HepG2 (cell line): ENCODE results near the gene ALDH1L2. TPM values are rescaled to one million over a fixed set of nuclear protein-coding genes. Genes with fewer than 3 reads are reported as not detected.

Source experiments
- IKZF4 ChIP-seq: sonication (generic); formaldehyde crosslinking; IDR thresholded peaks from 2 replicates; pipeline ENCODE4 v1.5.1; 2020; ENCODE audit warnings: borderline replicate concordance, mild to moderate bottlenecking, low read depth, missing genetic modification reagents; ENCODE audit errors: not compliant biosample characterization
- MAZ ChIP-seq, 2 experiments: sonication (generic) in 1 of 2; formaldehyde crosslinking in 1 of 2; IDR thresholded peaks; 2 replicates each; pipeline versions ENCODE4 v1.5.0 to v1.6.1; 2012 to 2020; ENCODE audit warnings: low read depth in 2 of 2, mild to moderate bottlenecking in 2 of 2, borderline replicate concordance in 1 of 2, improper control_type of control experiment in 1 of 2, low read length in 1 of 2, missing genetic modification reagents in 1 of 2, moderate library complexity in 1 of 2
- SNAI1 ChIP-seq: sonication (generic); formaldehyde crosslinking; IDR thresholded peaks from 2 replicates; pipeline ENCODE4 v1.5.0; 2020; ENCODE audit warnings: mild to moderate bottlenecking, missing genetic modification reagents, borderline replicate concordance
- SP1 ChIP-seq, 2 experiments: fragments of 450-650 bp in 1 of 2; sonication (generic) in 1 of 2; formaldehyde crosslinking in 1 of 2; IDR thresholded peaks; 2 replicates each; pipeline versions ENCODE4 v1.4.0 to v1.6.1; 2016 to 2020; ENCODE audit warnings: missing genetic modification reagents in 1 of 2
- SRF ChIP-seq: IDR thresholded peaks from 2 replicates; pipeline ENCODE4 v1.6.1; 2011; ENCODE audit warnings: mild to moderate bottlenecking, low read depth, low read length, moderate library complexity
- ZBTB38 ChIP-seq: sonication (generic); formaldehyde crosslinking; IDR thresholded peaks from 2 replicates; pipeline ENCODE4 v1.5.1; 2020; ENCODE audit warnings: mild to moderate bottlenecking, missing genetic modification reagents
- ZFY ChIP-seq: sonication (generic); formaldehyde crosslinking; IDR thresholded peaks from 2 replicates; pipeline ENCODE4 v1.4.0; 2020; ENCODE audit warnings: missing genetic modification reagents
- ZNF235 ChIP-seq: sonication (generic); formaldehyde crosslinking; IDR thresholded peaks from 2 replicates; pipeline ENCODE4 v1.8.1; 2023; ENCODE audit warnings: mild to moderate bottlenecking, missing genetic modification reagents, borderline replicate concordance
- ZNF556 ChIP-seq: sonication (generic); formaldehyde crosslinking; IDR thresholded peaks from 2 replicates; pipeline ENCODE4 v1.4.0; 2020; ENCODE audit warnings: mild to moderate bottlenecking, missing genetic modification reagents, borderline replicate concordance
- ZNF558 ChIP-seq: sonication (generic); formaldehyde crosslinking; IDR thresholded peaks from 2 replicates; pipeline ENCODE4 v1.9.0; 2022; ENCODE audit warnings: mild to moderate bottlenecking, missing genetic modification reagents, borderline replicate concordance
- ZNF576 ChIP-seq: sonication (generic); formaldehyde crosslinking; IDR thresholded peaks from 2 replicates; pipeline ENCODE4 v1.4.0; 2020; ENCODE audit warnings: mild to moderate bottlenecking, missing genetic modification reagents
- ZNF614 ChIP-seq: IDR thresholded peaks from 2 replicates; pipeline ENCODE4 v1.6.1; 2018; ENCODE audit warnings: missing biosample characterization, missing genetic modification reagents, inconsistent platforms, borderline replicate concordance
- ZNF672 ChIP-seq: sonication (generic); formaldehyde crosslinking; IDR thresholded peaks from 2 replicates; pipeline ENCODE4 v1.8.1; 2022; ENCODE audit warnings: missing genetic modification reagents
- ZNF703 ChIP-seq: sonication (generic); formaldehyde crosslinking; IDR thresholded peaks from 2 replicates; pipeline ENCODE4 v1.5.1; 2020; ENCODE audit warnings: missing genetic modification reagents, mild to moderate bottlenecking, moderate library complexity, borderline replicate concordance
- polyA plus RNA-seq, 8 experiments: library from polyadenylated mRNA; depleted of rRNA in 3 of 8; stranded (reverse) in 7 of 8; unstranded in 1 of 8; fragments of >200 nt; fragmentation: Illumina TruSeq in 4 of 8; extraction: Trizol in 4 of 8; gene quantifications; 2 replicates each; pipeline versions ENCODE4 v1.2.1 to v1.2.3, GENCODE V29; 2011 to 2016; ENCODE audit warnings: low read depth in 4 of 8, missing spikeins in 1 of 8, mixed read lengths in 1 of 8; ENCODE audit not compliant: insufficient read depth in 1 of 8
- total RNA-seq, 5 experiments: library from RNA; depleted of rRNA; stranded (reverse); fragments of >200 nt; fragmentation: Illumina TruSeq; extraction: Trizol; gene quantifications; 2 replicates each; pipeline ENCODE4 v1.2.3, GENCODE V29; 2016; ENCODE audit warnings: low read depth in 1 of 5
- TF ChIP-seq, protein P1 (sequence below): sonication (generic); formaldehyde crosslinking; IDR thresholded peaks from 2 replicates; pipeline ENCODE4 v1.5.1; 2020; ENCODE audit warnings: mild to moderate bottlenecking, missing genetic modification reagents, moderate library complexity
- TF ChIP-seq, protein P2 (sequence below): sonication (generic); formaldehyde crosslinking; IDR thresholded peaks from 2 replicates; pipeline ENCODE4 v1.4.0; 2020; ENCODE audit warnings: missing genetic modification reagents
- TF ChIP-seq, protein P3 (sequence below): sonication (generic); formaldehyde crosslinking; IDR thresholded peaks from 2 replicates; pipeline ENCODE4 v1.5.0; 2020; ENCODE audit warnings: missing genetic modification reagents

Gene ALDH1L2
- total and polyA plus RNA-seq, 2 of the 13 experiments (the other 11 are each of a cell fraction or from before 2014, with no cell fraction given) = 0.40 to 4.6 TPM

DNA sequence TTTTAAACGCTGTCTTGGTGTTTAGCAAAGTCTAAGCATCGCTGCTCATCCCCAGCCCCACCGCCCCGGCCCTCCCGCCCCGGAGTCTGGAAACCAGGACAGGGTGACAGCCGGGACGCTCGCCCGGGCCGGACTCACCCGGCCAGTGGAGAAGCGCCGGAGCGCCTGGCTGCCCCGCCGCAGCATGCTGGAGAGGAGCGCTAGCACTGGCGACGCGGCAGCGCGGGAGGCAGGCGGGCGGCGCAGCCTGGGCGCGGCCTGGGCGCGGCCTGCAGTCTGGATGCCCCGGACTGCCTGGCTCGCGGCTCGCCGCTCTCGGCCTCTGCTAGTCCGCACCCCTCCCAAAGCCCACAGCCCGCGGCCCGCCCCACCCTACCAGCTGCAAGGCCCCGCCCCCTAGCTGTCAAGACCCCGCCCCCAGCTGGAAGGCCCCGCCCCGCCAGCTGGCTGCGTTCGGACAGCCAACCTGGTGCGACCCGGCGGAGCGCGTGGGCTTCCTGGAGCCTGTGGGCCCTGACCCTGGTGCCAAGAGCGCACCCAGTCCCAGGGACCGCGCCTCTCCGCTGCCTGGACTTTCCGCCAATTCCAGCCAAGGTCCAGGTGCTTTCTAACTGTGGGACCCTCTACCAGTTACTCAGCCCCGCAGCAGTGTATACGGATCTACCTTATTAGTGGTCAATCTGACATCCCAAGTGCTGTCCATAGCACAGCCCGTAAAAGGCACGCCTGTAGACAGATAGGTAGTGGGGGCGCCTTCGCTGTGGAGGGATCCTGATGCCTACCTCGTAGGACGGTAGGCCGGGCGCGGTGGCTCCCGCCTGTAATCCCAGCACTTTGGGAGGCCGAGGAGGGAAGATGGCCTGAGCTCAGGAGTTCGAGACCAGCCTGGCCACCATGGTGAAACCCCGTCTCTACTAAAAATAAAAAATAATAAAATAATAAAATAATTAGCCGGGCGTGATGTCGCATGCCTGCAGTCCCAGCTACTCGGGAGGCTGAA lies at the start of gene ALDH1L2 (continued):
- TF ChIP-seq, protein P1, sequence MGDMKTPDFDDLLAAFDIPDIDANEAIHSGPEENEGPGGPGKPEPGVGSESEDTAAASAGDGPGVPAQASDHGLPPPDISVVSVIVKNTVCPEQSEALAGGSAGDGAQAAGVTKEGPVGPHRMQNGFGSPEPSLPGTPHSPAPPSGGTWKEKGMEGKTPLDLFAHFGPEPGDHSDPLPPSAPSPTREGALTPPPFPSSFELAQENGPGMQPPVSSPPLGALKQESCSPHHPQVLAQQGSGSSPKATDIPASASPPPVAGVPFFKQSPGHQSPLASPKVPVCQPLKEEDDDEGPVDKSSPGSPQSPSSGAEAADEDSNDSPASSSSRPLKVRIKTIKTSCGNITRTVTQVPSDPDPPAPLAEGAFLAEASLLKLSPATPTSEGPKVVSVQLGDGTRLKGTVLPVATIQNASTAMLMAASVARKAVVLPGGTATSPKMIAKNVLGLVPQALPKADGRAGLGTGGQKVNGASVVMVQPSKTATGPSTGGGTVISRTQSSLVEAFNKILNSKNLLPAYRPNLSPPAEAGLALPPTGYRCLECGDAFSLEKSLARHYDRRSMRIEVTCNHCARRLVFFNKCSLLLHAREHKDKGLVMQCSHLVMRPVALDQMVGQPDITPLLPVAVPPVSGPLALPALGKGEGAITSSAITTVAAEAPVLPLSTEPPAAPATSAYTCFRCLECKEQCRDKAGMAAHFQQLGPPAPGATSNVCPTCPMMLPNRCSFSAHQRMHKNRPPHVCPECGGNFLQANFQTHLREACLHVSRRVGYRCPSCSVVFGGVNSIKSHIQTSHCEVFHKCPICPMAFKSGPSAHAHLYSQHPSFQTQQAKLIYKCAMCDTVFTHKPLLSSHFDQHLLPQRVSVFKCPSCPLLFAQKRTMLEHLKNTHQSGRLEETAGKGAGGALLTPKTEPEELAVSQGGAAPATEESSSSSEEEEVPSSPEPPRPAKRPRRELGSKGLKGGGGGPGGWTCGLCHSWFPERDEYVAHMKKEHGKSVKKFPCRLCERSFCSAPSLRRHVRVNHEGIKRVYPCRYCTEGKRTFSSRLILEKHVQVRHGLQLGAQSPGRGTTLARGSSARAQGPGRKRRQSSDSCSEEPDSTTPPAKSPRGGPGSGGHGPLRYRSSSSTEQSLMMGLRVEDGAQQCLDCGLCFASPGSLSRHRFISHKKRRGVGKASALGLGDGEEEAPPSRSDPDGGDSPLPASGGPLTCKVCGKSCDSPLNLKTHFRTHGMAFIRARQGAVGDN (CRISPR knock-in tag) = peak; percentile 68
- TF ChIP-seq ZFY (CRISPR knock-in tag) (peak; percentile 60), SRF (no peak), ZNF703 (no peak), ZNF235 (CRISPR knock-in tag) (no peak), ZNF576 (no peak), SNAI1 (CRISPR knock-in tag) (no peak), IKZF4 (CRISPR knock-in tag) (no peak), ZNF614 (CRISPR knock-in tag) (no peak), ZNF672 (CRISPR knock-in tag) (no peak), SP1 (IDR thresholded peaks at IDR 0.05) (no peak), SP1 (CRISPR knock-in tag; IDR thresholded peaks at IDR 0.05) (peak; percentile 46; the same call in 1 of the 2 replicates), ZBTB38 (peak; percentile 69; the same call in 1 of the 2 replicates), ZNF556 (CRISPR knock-in tag) (no peak), ZNF558 (CRISPR knock-in tag) (no peak), MAZ (IDR thresholded peaks at IDR 0.05; ENCODE audit: borderline replicate concordance, low read depth, low read length) (no peak), MAZ (CRISPR knock-in tag; IDR thresholded peaks at IDR 0.05; ENCODE audit: low read depth) (peak; percentile 30; the same call in 1 of the 2 replicates)
- TF ChIP-seq, protein P2, sequence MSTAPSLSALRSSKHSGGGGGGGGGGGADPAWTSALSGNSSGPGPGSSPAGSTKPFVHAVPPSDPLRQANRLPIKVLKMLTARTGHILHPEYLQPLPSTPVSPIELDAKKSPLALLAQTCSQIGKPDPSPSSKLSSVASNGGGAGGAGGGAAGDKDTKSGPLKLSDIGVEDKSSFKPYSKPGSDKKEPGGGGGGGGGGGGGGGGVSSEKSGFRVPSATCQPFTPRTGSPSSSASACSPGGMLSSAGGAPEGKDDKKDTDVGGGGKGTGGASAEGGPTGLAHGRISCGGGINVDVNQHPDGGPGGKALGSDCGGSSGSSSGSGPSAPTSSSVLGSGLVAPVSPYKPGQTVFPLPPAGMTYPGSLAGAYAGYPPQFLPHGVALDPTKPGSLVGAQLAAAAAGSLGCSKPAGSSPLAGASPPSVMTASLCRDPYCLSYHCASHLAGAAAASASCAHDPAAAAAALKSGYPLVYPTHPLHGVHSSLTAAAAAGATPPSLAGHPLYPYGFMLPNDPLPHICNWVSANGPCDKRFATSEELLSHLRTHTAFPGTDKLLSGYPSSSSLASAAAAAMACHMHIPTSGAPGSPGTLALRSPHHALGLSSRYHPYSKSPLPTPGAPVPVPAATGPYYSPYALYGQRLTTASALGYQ (CRISPR knock-in tag) = no peak
- TF ChIP-seq, protein P3, sequence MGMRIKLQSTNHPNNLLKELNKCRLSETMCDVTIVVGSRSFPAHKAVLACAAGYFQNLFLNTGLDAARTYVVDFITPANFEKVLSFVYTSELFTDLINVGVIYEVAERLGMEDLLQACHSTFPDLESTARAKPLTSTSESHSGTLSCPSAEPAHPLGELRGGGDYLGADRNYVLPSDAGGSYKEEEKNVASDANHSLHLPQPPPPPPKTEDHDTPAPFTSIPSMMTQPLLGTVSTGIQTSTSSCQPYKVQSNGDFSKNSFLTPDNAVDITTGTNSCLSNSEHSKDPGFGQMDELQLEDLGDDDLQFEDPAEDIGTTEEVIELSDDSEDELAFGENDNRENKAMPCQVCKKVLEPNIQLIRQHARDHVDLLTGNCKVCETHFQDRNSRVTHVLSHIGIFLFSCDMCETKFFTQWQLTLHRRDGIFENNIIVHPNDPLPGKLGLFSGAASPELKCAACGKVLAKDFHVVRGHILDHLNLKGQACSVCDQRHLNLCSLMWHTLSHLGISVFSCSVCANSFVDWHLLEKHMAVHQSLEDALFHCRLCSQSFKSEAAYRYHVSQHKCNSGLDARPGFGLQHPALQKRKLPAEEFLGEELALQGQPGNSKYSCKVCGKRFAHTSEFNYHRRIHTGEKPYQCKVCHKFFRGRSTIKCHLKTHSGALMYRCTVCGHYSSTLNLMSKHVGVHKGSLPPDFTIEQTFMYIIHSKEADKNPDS (CRISPR knock-in tag) = no peak
